Measurements from ENCODE around the gene FBXL14.

DNA sequence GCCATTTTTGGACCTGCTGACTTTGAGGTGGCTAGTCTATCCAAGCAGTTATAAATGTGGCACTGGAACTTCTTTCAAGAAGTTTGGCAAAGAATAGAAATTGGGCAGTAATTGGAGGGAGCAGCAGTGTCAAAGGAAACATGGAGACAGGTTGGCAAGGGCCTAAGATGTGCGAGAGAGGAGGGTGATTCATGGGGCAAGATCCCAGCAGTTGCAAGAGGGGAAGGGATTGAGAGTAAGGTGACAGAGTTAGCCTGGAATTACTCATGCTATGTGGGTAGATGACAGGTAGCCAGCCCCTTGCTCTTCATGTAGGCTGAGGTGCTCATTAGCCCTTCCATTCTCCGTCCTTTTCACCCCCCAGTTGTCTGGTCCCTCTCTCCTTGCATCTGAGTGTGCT, 42.2 kb downstream of the FBXL14 start:
- TF ChIP-seq EZH2 (IDR thresholded peaks at IDR 0.05; ENCODE audit: insufficient read depth, poor library complexity, severe bottlenecking), result no peak
- no peak for TF ChIP-seq EZH2phosphoT487 (IDR thresholded peaks at IDR 0.05; ENCODE audit: insufficient read depth, low read depth)

All from GM23248 (cell line).